ENCODE results near the gene CFAP46.

- TF ChIP-seq EZH2 (IDR thresholded peaks at IDR 0.05; ENCODE audit: insufficient read depth, low read length) (no peak), CTCF (IDR thresholded peaks at IDR 0.05; ENCODE audit: insufficient read depth, low read depth, low read length) (no peak)
Observed at GRCh38 chr10:132884041-132884440, 58.3 kb downstream of the CFAP46 start.

Data from astrocyte (in vitro differentiated cells and primary cell).